Measurements from ENCODE around the gene AGO3. TPM values are rescaled to one million over a fixed set of nuclear protein-coding genes. Genes with fewer than 3 reads are reported as not detected.
A peak's percentile ranks its signal among the peaks of the same experiment; 100 is the strongest.
"Not testable (repeated sequence)": the region's sequence is repeated elsewhere in the genome, so short reads cannot be mapped to it uniquely, and the experiment has no call there.

The AGO3 gene
- polyA plus RNA-seq (ENCODE audit: insufficient read length in 3 of 3), result 10 to 100 TPM; 10.8 to 12.6 (median 11.8) TPM

GRCh38 chr1:35930593-35931445 is at the start of gene AGO3:
TSS of gene AGO3 (plus strand) at chr1:35931105. CDS start at chr1:35931427, 322 bp downstream.
- peak; percentile 52 to 70 (median 52) for DNase-seq (ENCODE audit: low read depth in 3 of 3, low spot score in 2 of 3)

GRCh38 chr1:35881850-35882273 is 49.0 kb upstream of the AGO3 start:
- DNase-seq (ENCODE audit: low read depth in 3 of 3, low spot score in 2 of 3), result no peak

GRCh38 chr1:35882586-35882944 is 48.3 kb upstream of the AGO3 start:
- no peak for DNase-seq (ENCODE audit: low read depth in 3 of 3, low spot score in 2 of 3)

- peak; percentile 76 to 88 (median 86) for DNase-seq (ENCODE audit: low read depth in 3 of 3, low spot score in 2 of 3)
These were observed 47.8 kb upstream of the AGO3 start, which contains the start of gene AGO1 for GRCh38 chr1:35882945-35883634. TSS of gene AGO1 (plus strand) at chr1:35883209. CDS start at chr1:35883422, 213 bp downstream.

- DNase-seq (ENCODE audit: low read depth in 3 of 3, low spot score in 2 of 3), result peak in 2 of 3 donors; percentile 17 to 27
These were observed 47.2 kb upstream of the AGO3 start for GRCh38 chr1:35883635-35884101.

GRCh38 chr1:35884934-35885333 is 46.0 kb upstream of the AGO3 start:
- DNase-seq (ENCODE audit: low read depth in 3 of 3, low spot score in 2 of 3), result no peak

GRCh38 chr1:35885961-35886558 is 44.8 kb upstream of the AGO3 start:
- no peak for DNase-seq (ENCODE audit: low read depth in 3 of 3, low spot score in 2 of 3)

GRCh38 chr1:35886577-35887431 is 44.1 kb upstream of the AGO3 start:
- DNase-seq (ENCODE audit: low read depth in 3 of 3, low spot score in 2 of 3), result no peak

GRCh38 chr1:35887508-35887907 is 43.4 kb upstream of the AGO3 start:
- no peak for DNase-seq (ENCODE audit: low read depth in 3 of 3, low spot score in 2 of 3)

GRCh38 chr1:35888255-35888654 is 42.6 kb upstream of the AGO3 start:
- no peak for DNase-seq (ENCODE audit: low read depth in 3 of 3, low spot score in 2 of 3)

- not testable (repeated sequence) for DNase-seq (ENCODE audit: low read depth in 3 of 3, low spot score in 2 of 3)
These were observed 41.9 kb upstream of the AGO3 start for GRCh38 chr1:35888981-35889380.

- no peak for DNase-seq (ENCODE audit: low read depth in 3 of 3, low spot score in 2 of 3)
These were observed 37.6 kb upstream of the AGO3 start for GRCh38 chr1:35893051-35893879.

- DNase-seq (ENCODE audit: low read depth in 3 of 3, low spot score in 2 of 3), result no peak
These were observed 36.7 kb upstream of the AGO3 start for GRCh38 chr1:35894183-35894582.

GRCh38 chr1:35894656-35895055 is 36.2 kb upstream of the AGO3 start:
- DNase-seq (ENCODE audit: low read depth in 3 of 3, low spot score in 2 of 3), result no peak

- DNase-seq (ENCODE audit: low read depth in 3 of 3, low spot score in 2 of 3), result no peak
These were observed 31.0 kb upstream of the AGO3 start for GRCh38 chr1:35899941-35900340.

- DNase-seq (ENCODE audit: low read depth in 3 of 3, low spot score in 2 of 3), result no peak
These were observed 29.7 kb upstream of the AGO3 start for GRCh38 chr1:35901235-35901634.

GRCh38 chr1:35902671-35903070 is 28.2 kb upstream of the AGO3 start:
- DNase-seq (ENCODE audit: low read depth in 3 of 3, low spot score in 2 of 3), result no peak

GRCh38 chr1:35914717-35915116 is 16.2 kb upstream of the AGO3 start:
- no peak for DNase-seq (ENCODE audit: low read depth in 3 of 3, low spot score in 2 of 3)

- DNase-seq (ENCODE audit: low read depth in 3 of 3, low spot score in 2 of 3), result no peak
These were observed 15.2 kb upstream of the AGO3 start for GRCh38 chr1:35915693-35916092.
